Glutamatergic neuron (in vitro differentiated cells): ENCODE data around the gene GRIK3. TPM values are rescaled to one million over a fixed set of nuclear protein-coding genes. Genes with fewer than 3 reads are reported as not detected.

ENCODE experiments used
- DNase-seq: peaks from one replicate; pipeline ENCODE4 v3.0.0; 2022
- H3K27ac Mint-ChIP-seq: one replicate; pipeline ENCODE4 v1.8.0; 2020; ENCODE audit warnings: mild to moderate bottlenecking, mixed read lengths, inconsistent platforms; ENCODE audit not compliant: unreplicated experiment
- H3K27me3 Mint-ChIP-seq: one replicate; pipeline ENCODE4 v1.8.0; 2020; ENCODE audit warnings: mild to moderate bottlenecking, moderate library complexity, mixed read lengths, inconsistent platforms; ENCODE audit not compliant: unreplicated experiment
- H3K36me3 Mint-ChIP-seq: one replicate; pipeline ENCODE4 v1.8.0; 2020; ENCODE audit warnings: mild to moderate bottlenecking, mixed read lengths, inconsistent platforms; ENCODE audit not compliant: unreplicated experiment
- H3K4me1 Mint-ChIP-seq: one replicate; pipeline ENCODE4 v1.8.0; 2020; ENCODE audit warnings: mild to moderate bottlenecking, low read depth, mixed read lengths, inconsistent platforms; ENCODE audit not compliant: unreplicated experiment
- H3K4me3 Mint-ChIP-seq: one replicate; pipeline ENCODE4 v1.8.0; 2020; ENCODE audit warnings: mild to moderate bottlenecking, mixed read lengths, inconsistent platforms; ENCODE audit not compliant: unreplicated experiment
- H3K9me3 Mint-ChIP-seq: one replicate; pipeline ENCODE4 v1.8.0; 2020; ENCODE audit warnings: mild to moderate bottlenecking, moderate library complexity, mixed read lengths, inconsistent platforms; ENCODE audit not compliant: unreplicated experiment
- CTCF ChIP-seq: fragments of 200-600 bp; sonication (generic); IDR thresholded peaks from one replicate; pipeline ENCODE4 v1.5.0; 2021; ENCODE audit not compliant: partially characterized antibody, unreplicated experiment
- total RNA-seq: library from RNA; stranded (reverse); fragmentation: NEBNext Ultra II Directional; extraction: Animal tissue kit (Norgen Biotek cat#: 25700); gene quantifications from one replicate; pipeline ENCODE4 v1.2.1, GENCODE V29; 2021; ENCODE audit not compliant: unreplicated experiment

Gene GRIK3
- total RNA-seq, 1 donor from 2014 or later: 60.1 TPM

GRCh38 chr1:36872858-36873257 lies 161.5 kb downstream of the GRIK3 start:
- no peak for DNase-seq
- no peak for TF ChIP-seq CTCF
- Mint-ChIP-seq H3K9me3 (peaks cover 7% of the 10 kb centered on the region), H3K27me3 (peaks cover 9% of the 10 kb centered on the region), H3K27ac (peak overlapping the region; percentile 76), H3K4me3 (no peak overlapping the region), H3K4me1 (peaks cover 54% of the 10 kb centered on the region), H3K36me3 (peaks cover 8% of the 10 kb centered on the region)

- peak overlapping the region; percentile 92 for H3K27ac Mint-ChIP-seq
- H3K36me3 Mint-ChIP-seq: peaks cover 3% of the 10 kb centered on the region
- peaks cover 7% of the 10 kb centered on the region for H3K9me3 Mint-ChIP-seq
- peaks cover 54% of the 10 kb centered on the region for H3K4me1 Mint-ChIP-seq
- H3K4me3 Mint-ChIP-seq: no peak overlapping the region
- DNase-seq: no peak
- peaks cover 9% of the 10 kb centered on the region for H3K27me3 Mint-ChIP-seq
- TF ChIP-seq CTCF: no peak
Observed at GRCh38 chr1:36872126-36872754, 162.1 kb downstream of the GRIK3 start.

- Mint-ChIP-seq H3K27ac (peak overlapping the region; percentile 92), H3K36me3 (no peaks in the 10 kb centered on the region)
- DNase-seq: peak; percentile 55
Observed at GRCh38 chr1:36871146-36871971, 163.0 kb downstream of the GRIK3 start.

GRCh38 chr1:36869826-36870225 lies 164.5 kb downstream of the GRIK3 start:
- DNase-seq: no peak
- no peaks in the 10 kb centered on the region for H3K36me3 Mint-ChIP-seq
- peaks cover 49% of the 10 kb centered on the region for H3K4me1 Mint-ChIP-seq
- TF ChIP-seq CTCF: no peak
- peaks cover 9% of the 10 kb centered on the region for H3K27me3 Mint-ChIP-seq
- peak overlapping the region; percentile 11 for H3K4me3 Mint-ChIP-seq
- H3K9me3 Mint-ChIP-seq: peaks cover 8% of the 10 kb centered on the region
- peak overlapping the region; percentile 55 for H3K27ac Mint-ChIP-seq

More at GRCh38 chr1:36871146-36871971, 163.0 kb downstream of the GRIK3 start:
- Mint-ChIP-seq H3K4me1 (peaks cover 54% of the 10 kb centered on the region), H3K9me3 (peaks cover 7% of the 10 kb centered on the region), H3K27me3 (peaks cover 9% of the 10 kb centered on the region), H3K4me3 (no peak overlapping the region)
- no peak for TF ChIP-seq CTCF

GRCh38 chr1:36869054-36869453 lies 165.3 kb downstream of the GRIK3 start:
- Mint-ChIP-seq H3K4me3 (no peak overlapping the region), H3K4me1 (peaks cover 44% of the 10 kb centered on the region), H3K36me3 (no peaks in the 10 kb centered on the region), H3K27me3 (peaks cover 9% of the 10 kb centered on the region), H3K27ac (peak overlapping the region; percentile 59), H3K9me3 (peaks cover 5% of the 10 kb centered on the region)
- DNase-seq: no peak
- TF ChIP-seq CTCF: no peak
